Neural cell (in vitro differentiated cells): ENCODE data around the gene BIK. TPM values are rescaled to one million over a fixed set of nuclear protein-coding genes. Genes with fewer than 3 reads are reported as not detected.

Experiments used
- H2AFZ ChIP-seq: fragments of 200-600, 300-800 bp; sonication (generic), shearing (Covaris generic); 2 replicates; pipeline ENCODE4 v1.6.0; 2014; ENCODE audit warnings: low read depth, mild to moderate bottlenecking, antibody characterized with exemption, low read length, moderate library complexity
- H3F3A ChIP-seq: fragments of 200-600 bp; shearing (Covaris generic); 2 replicates; pipeline ENCODE4 v1.6.1; 2016; ENCODE audit warnings: mild to moderate bottlenecking, moderate library complexity, mixed read lengths, antibody characterized with exemption, low read length; ENCODE audit not compliant: insufficient read depth, poor library complexity, severe bottlenecking
- H3K27ac ChIP-seq: fragments of 200-600, 300-800 bp; sonication (generic), shearing (Covaris generic); 2 replicates; pipeline ENCODE4 v1.5.1; 2014; ENCODE audit warnings: mild to moderate bottlenecking, low read length, moderate library complexity
- H3K27me3 ChIP-seq: fragments of 300-800, 200-600 bp; sonication (generic), shearing (Covaris generic); 2 replicates; pipeline ENCODE4 v1.6.0; 2014; ENCODE audit warnings: mild to moderate bottlenecking, low read depth, low read length, moderate library complexity; ENCODE audit not compliant: insufficient read depth
- H3K36me3 ChIP-seq: fragments of 300-800, 200-600 bp; sonication (generic), shearing (Covaris generic); 2 replicates; pipeline ENCODE4 v1.5.1; 2014; ENCODE audit warnings: mild to moderate bottlenecking, antibody characterized with exemption, low read length, moderate library complexity; ENCODE audit not compliant: insufficient read depth
- H3K4me2 ChIP-seq: fragments of 300-800, 200-600 bp; sonication (generic), shearing (Covaris generic); 2 replicates; pipeline ENCODE4 v1.6.0; 2014; ENCODE audit warnings: mild to moderate bottlenecking, low read length
- H3K4me3 ChIP-seq: fragments of 300-800, 200-600 bp; sonication (generic), shearing (Covaris generic); 2 replicates; pipeline ENCODE4 v1.5.1; 2014; ENCODE audit warnings: mild to moderate bottlenecking, low read length, moderate library complexity
- H3K79me2 ChIP-seq: fragments of 200-600 bp; shearing (Covaris generic); replicated peaks from 2 replicates; pipeline ENCODE4 v1.6.0; 2014; ENCODE audit warnings: mild to moderate bottlenecking, low read length, moderate library complexity; ENCODE audit not compliant: insufficient read depth
- H3K9ac ChIP-seq: fragments of 300-800, 200-600 bp; sonication (generic), shearing (Covaris generic); 2 replicates; pipeline ENCODE4 v1.6.1; 2016; ENCODE audit warnings: mild to moderate bottlenecking, low read length, mixed read lengths
- H3K9me2 ChIP-seq: fragments of 200-600 bp; shearing (Covaris generic); 2 replicates; pipeline ENCODE4 v1.6.1; 2016; ENCODE audit warnings: mild to moderate bottlenecking, low read length, mixed read lengths; ENCODE audit not compliant: insufficient read depth
- H3K9me3 ChIP-seq: fragments of 200-600, 300-800 bp; sonication (generic), shearing (Covaris generic); 2 replicates; pipeline ENCODE4 v1.6.1; 2016; ENCODE audit warnings: mild to moderate bottlenecking, mixed run types, low read length, moderate library complexity, mixed read lengths
- H4K20me1 ChIP-seq: fragments of 200-600 bp; shearing (Covaris generic); 2 replicates; pipeline ENCODE4 v1.6.1; 2016; ENCODE audit warnings: mild to moderate bottlenecking, mixed run types; ENCODE audit not compliant: insufficient read depth
- EP300 ChIP-seq: fragments of 450-650 bp; conservative IDR thresholded peaks from 2 replicates; pipeline ENCODE4 v1.6.1; 2014; ENCODE audit warnings: antibody characterized with exemption, mild to moderate bottlenecking, moderate library complexity; ENCODE audit not compliant: poor library complexity, severe bottlenecking
- EZH2 ChIP-seq: fragments of 200-600, 300-800 bp; shearing (Covaris generic), sonication (generic); IDR thresholded peaks from 2 replicates; pipeline ENCODE4 v1.6.1; 2014; ENCODE audit warnings: antibody characterized with exemption, low read length, borderline replicate concordance, mild to moderate bottlenecking; ENCODE audit not compliant: insufficient read depth, poor library complexity, severe bottlenecking
- MXI1 ChIP-seq: fragments of 450-650 bp; conservative IDR thresholded peaks from 2 replicates; pipeline ENCODE4 v1.6.1; 2014; ENCODE audit warnings: antibody characterized with exemption, mild to moderate bottlenecking; ENCODE audit not compliant: poor library complexity, severe bottlenecking
- POLR2AphosphoS5 ChIP-seq: IDR thresholded peaks from 2 replicates; pipeline ENCODE4 v1.6.1; 2012
- RAD21 ChIP-seq: fragments of 450-650 bp; conservative IDR thresholded peaks from 2 replicates; pipeline ENCODE4 v1.6.1; 2014; ENCODE audit warnings: antibody characterized with exemption, mild to moderate bottlenecking, moderate library complexity
- SMC3 ChIP-seq: fragments of 450-650 bp; conservative IDR thresholded peaks from 2 replicates; pipeline ENCODE4 v1.6.1; 2014; ENCODE audit warnings: antibody characterized with exemption, mild to moderate bottlenecking, moderate library complexity; ENCODE audit not compliant: poor library complexity
- TAF1 ChIP-seq: IDR thresholded peaks from 2 replicates; pipeline ENCODE4 v1.6.1; 2012; ENCODE audit warnings: low read depth
- polyA plus RNA-seq: library from polyadenylated mRNA; depleted of rRNA; stranded (reverse); fragments of >200 nt; gene quantifications from 2 replicates; pipeline ENCODE4 v1.2.3, GENCODE V29; 2014
- TF ChIP-seq, protein P1 (sequence below): IDR thresholded peaks from 2 replicates; pipeline ENCODE4 v1.6.1; 2012; ENCODE audit warnings: borderline replicate concordance
- TF ChIP-seq, protein P2 (sequence below): fragments of 450-650 bp; IDR thresholded peaks from 2 replicates; pipeline ENCODE4 v1.5.1; 2014; ENCODE audit warnings: antibody characterized with exemption, mild to moderate bottlenecking, moderate library complexity; ENCODE audit not compliant: poor library complexity, severe bottlenecking

Gene BIK
- polyA plus RNA-seq, 1 donor from 2014 or later, result 3.1 TPM

DNA sequence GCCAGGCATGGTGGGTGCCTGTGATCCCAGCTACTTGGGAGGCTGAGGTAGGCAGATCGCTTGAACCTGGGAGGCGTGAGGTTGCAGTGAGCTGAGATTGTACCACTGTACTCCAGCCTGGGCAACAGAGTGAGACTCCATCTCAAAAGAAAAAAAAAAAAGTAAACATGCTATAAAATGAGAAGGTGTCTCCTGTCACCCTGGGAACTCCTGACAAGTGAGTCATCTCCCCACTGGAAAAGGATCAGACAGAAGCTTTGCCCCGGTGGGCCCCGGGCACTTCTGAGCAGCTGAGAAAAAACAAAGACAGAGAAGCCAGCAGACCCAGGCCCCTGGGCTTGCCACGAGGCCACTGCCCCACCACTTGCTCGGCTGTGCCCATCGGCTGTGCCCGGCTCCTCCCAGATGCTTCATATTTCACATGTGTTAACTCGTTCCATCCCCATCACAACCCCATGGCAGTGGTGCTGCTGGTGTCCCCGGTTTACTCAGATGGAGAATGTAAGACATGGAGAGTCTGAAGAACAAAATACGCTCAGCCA is 43.6 kb upstream of the BIK start:
- no peak overlapping the region for H3K9ac ChIP-seq
- no peak overlapping the region for H3K4me2 ChIP-seq
- no peak overlapping the region for H2AFZ ChIP-seq

DNA sequence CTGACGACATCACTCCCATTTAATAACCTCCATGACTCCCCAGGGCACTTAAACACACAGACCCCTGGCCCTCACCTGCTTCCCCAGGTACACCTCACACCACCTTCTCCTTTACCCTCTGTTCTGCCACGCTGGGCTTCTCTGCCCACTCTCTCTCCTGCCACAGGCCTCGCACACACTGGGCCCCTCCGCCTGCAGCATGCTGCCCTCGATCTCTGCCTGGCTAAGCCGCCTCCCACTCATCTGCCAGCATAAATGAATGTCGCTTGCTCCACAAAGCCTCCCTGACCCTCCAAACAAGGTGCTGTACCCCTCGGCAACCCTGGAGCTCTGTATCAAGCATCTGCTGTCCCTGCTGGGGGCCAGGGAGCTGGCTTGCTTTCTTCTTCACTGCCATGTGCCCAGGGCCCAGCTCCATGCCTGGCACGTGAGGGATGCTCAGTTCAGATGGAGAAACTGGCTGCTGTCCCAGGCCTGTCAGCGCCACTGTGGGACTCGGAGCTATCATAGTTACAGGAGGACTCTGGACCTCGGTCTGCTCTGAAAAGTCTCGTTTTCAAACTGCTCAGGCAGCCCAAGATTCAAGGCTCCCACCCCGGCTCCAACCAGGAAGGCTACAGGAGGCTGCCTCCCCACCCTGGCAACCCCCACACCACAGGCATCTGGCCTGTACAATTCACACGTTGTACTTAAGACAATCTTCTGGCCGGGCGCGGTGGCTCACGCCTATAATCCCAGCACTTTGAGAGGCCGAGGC is 33.3 kb upstream of the BIK start:
- H3K4me2 ChIP-seq, result no peak overlapping the region
- TF ChIP-seq RAD21 (no peak), TAF1 (no peak), SMC3 (no peak), POLR2AphosphoS5 (no peak), EP300 (no peak), EZH2 (no peak), MXI1 (no peak)
- TF ChIP-seq, protein P1, sequence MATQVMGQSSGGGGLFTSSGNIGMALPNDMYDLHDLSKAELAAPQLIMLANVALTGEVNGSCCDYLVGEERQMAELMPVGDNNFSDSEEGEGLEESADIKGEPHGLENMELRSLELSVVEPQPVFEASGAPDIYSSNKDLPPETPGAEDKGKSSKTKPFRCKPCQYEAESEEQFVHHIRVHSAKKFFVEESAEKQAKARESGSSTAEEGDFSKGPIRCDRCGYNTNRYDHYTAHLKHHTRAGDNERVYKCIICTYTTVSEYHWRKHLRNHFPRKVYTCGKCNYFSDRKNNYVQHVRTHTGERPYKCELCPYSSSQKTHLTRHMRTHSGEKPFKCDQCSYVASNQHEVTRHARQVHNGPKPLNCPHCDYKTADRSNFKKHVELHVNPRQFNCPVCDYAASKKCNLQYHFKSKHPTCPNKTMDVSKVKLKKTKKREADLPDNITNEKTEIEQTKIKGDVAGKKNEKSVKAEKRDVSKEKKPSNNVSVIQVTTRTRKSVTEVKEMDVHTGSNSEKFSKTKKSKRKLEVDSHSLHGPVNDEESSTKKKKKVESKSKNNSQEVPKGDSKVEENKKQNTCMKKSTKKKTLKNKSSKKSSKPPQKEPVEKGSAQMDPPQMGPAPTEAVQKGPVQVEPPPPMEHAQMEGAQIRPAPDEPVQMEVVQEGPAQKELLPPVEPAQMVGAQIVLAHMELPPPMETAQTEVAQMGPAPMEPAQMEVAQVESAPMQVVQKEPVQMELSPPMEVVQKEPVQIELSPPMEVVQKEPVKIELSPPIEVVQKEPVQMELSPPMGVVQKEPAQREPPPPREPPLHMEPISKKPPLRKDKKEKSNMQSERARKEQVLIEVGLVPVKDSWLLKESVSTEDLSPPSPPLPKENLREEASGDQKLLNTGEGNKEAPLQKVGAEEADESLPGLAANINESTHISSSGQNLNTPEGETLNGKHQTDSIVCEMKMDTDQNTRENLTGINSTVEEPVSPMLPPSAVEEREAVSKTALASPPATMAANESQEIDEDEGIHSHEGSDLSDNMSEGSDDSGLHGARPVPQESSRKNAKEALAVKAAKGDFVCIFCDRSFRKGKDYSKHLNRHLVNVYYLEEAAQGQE, result no peak
- TF ChIP-seq, protein P2, sequence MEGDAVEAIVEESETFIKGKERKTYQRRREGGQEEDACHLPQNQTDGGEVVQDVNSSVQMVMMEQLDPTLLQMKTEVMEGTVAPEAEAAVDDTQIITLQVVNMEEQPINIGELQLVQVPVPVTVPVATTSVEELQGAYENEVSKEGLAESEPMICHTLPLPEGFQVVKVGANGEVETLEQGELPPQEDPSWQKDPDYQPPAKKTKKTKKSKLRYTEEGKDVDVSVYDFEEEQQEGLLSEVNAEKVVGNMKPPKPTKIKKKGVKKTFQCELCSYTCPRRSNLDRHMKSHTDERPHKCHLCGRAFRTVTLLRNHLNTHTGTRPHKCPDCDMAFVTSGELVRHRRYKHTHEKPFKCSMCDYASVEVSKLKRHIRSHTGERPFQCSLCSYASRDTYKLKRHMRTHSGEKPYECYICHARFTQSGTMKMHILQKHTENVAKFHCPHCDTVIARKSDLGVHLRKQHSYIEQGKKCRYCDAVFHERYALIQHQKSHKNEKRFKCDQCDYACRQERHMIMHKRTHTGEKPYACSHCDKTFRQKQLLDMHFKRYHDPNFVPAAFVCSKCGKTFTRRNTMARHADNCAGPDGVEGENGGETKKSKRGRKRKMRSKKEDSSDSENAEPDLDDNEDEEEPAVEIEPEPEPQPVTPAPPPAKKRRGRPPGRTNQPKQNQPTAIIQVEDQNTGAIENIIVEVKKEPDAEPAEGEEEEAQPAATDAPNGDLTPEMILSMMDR, result no peak
- H2AFZ ChIP-seq, result no peak overlapping the region
- no peaks in the 10 kb centered on the region for H3K79me2 ChIP-seq
- no peak overlapping the region for H3K27ac ChIP-seq
- H3K36me3 ChIP-seq, result no peaks in the 10 kb centered on the region
- no peaks in the 10 kb centered on the region for H3K9me3 ChIP-seq
- no peaks in the 10 kb centered on the region for H3K9me2 ChIP-seq
- no peaks in the 10 kb centered on the region for H3F3A ChIP-seq
- H3K27me3 ChIP-seq, result no peaks in the 10 kb centered on the region
- no peak overlapping the region for H3K9ac ChIP-seq
- no peak overlapping the region for H3K4me3 ChIP-seq
- H4K20me1 ChIP-seq, result no peaks in the 10 kb centered on the region

More for the DNA sequence above, 43.6 kb upstream of the BIK start:
- H3K27ac ChIP-seq, result no peak overlapping the region
- no peaks in the 10 kb centered on the region for H3K79me2 ChIP-seq
- H3F3A ChIP-seq, result no peaks in the 10 kb centered on the region
- TF ChIP-seq RAD21 (no peak), EZH2 (no peak), EP300 (no peak), SMC3 (no peak), TAF1 (no peak), MXI1 (no peak), POLR2AphosphoS5 (no peak)
- TF ChIP-seq, protein P1, result no peak
- TF ChIP-seq, protein P2, result no peak
- no peaks in the 10 kb centered on the region for H3K9me3 ChIP-seq
- H3K4me3 ChIP-seq, result no peak overlapping the region
- no peaks in the 10 kb centered on the region for H3K36me3 ChIP-seq
- H4K20me1 ChIP-seq, result no peaks in the 10 kb centered on the region
- H3K27me3 ChIP-seq, result no peaks in the 10 kb centered on the region
- H3K9me2 ChIP-seq, result no peaks in the 10 kb centered on the region
